ENCODE measurements around the gene GNB1L.

Gene GNB1L

GRCh38 chr22:19759427-19760057 is 95.1 kb downstream of the GNB1L start:
- DNase-seq, result no peak

- DNase-seq, result no peak
Observed at GRCh38 chr22:19758896-19759426, 95.7 kb downstream of the GNB1L start.

GRCh38 chr22:19757985-19758895 is 96.4 kb downstream of the GNB1L start:
- no peak for DNase-seq

DNA sequence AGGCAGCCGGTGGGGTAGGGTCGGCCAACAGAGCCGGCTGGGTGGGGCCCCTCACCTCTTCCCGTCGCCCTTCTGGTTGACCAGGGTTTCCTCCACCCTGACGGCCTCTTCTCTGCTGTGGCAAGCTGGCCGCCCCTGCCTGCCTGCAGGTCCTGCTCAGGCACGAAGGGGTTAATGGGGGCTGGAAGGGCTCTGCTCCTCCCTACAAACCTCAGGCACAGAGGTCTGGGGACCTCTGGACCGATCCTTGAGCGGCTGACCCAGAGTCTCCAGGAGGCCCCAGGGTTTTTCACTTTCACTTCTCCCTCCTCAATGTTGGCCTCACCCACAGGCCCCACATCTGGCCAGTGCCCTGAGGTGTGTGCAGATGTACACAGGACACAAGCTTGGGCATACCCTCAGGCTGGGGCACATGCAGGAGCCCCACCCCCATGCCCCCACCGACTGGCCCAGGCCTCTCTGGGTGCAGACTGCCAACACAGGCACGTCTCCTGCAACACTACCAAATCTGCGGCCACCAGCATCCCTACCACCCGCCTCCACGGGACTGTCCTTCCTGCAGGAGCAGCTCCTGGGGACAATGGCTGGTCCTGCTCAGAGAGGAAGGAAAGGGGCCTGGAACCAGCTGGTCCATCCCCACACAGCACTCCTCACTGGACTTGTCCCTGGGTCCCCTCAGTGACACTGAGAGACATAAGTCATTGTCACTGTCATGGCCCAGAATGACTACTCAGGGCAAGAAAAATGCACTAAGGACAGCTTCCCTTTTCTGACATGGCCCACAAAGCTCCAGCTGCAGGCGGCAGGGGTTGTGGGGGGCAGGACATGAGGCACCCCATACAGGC is 97.3 kb downstream of the GNB1L start:
- DNase-seq, result no peak

GRCh38 chr22:19756288-19757128 is 98.2 kb downstream of the GNB1L start:
- peak; percentile 81 for DNase-seq

GRCh38 chr22:19755722-19756287 is 98.9 kb downstream of the GNB1L start:
- no peak for DNase-seq

DNA sequence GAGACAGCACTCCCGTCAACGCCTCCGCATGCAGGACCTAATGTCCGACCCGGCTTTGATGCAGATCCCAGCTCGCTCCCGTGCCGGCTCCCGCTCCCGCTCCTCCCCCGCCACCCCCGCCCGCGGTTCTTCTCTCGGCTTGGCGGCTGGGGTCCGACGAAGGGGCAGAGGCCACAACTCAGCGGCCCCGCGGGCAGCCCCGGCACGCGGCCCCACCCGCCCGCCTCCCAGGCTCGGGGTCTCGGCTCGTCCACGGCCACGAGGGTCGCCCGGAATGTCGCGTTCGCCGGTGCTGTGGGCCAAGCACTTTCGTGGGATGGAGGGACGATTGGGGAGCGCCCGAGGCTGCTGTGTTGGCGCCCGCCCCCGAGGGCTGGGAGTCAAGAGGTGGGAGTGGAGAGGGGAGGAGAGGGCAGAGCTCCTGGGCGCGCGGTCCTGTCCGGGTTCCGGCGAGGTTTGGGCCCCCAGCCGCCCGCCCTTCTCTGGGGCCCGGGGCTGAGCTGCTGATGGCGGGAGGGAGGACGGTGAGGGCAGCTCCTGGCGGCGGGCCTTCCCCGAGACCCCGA is 99.4 kb downstream of the GNB1L start:
- no peak for DNase-seq

- DNase-seq, result no peak
Observed at GRCh38 chr22:19754701-19755144, 100.0 kb downstream of the GNB1L start.

GRCh38 chr22:19753996-19754700 is 100.5 kb downstream of the GNB1L start:
- no peak for DNase-seq

DNA sequence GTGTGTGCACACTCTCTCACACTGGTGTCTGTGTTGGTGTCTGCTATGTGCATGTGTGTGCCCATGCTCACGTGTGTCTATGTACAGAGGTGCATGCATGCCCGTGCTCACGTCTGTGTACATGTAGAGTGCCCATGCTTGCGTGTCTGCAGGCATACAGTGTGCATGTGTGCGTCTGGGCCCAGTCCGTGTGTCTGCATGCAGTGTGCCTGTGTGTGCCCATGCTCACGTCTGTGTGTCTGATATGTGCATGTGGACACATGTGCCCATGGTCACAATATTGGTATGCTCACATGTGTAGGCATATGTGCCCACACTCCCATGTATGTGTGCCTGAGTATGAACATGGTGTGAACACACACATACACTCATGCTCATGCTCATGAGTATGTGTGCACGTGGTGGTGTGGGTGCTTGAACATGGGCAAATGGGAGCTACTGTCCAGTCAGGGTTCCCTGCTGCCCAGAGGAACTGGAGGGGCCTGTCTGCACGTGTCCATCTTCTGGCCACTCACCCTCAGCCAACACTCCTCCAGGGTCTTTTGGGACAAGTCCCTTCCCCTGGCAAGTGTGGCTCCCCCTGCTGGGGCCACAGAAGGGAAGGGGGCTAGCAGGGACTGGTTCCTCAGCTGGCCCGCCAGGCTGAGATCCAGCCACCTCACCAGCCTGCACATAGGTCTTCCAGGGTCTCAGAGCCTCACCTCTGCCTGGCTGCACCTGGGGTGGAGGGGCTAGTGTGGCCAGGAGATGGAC is 101.4 kb downstream of the GNB1L start:
- no peak for DNase-seq

GRCh38 chr22:19751497-19752245 is 103.0 kb downstream of the GNB1L start:
- no peak for DNase-seq

GRCh38 chr22:19750507-19751490 is 103.9 kb downstream of the GNB1L start:
- DNase-seq, result no peak

DNA sequence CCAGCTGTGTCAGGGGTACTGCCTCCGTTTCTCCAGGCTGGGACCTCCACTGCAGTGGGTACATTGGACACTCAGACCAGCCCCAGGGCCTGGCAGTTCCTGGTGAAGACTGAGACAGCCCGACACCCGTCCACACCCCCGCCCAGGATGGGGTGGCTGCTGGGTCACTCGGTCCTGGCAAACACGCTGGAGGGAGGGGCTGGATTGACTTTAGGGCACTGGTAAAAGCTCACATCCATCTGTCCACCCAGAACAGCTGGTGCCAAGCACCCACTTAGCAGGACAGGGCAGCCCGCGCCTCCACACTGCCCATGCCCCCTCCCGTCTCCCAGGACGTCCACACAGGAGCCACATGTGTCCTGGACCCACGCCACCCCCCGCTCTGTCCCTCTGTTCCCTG is 104.8 kb downstream of the GNB1L start:
- DNase-seq, result no peak

GRCh38 chr22:19748991-19749664 is 105.5 kb downstream of the GNB1L start:
- no peak for DNase-seq

- DNase-seq, result no peak
Observed at GRCh38 chr22:19748139-19748538, 106.5 kb downstream of the GNB1L start.

GRCh38 chr22:19747551-19747950 is 107.1 kb downstream of the GNB1L start:
- DNase-seq, result no peak

DNA sequence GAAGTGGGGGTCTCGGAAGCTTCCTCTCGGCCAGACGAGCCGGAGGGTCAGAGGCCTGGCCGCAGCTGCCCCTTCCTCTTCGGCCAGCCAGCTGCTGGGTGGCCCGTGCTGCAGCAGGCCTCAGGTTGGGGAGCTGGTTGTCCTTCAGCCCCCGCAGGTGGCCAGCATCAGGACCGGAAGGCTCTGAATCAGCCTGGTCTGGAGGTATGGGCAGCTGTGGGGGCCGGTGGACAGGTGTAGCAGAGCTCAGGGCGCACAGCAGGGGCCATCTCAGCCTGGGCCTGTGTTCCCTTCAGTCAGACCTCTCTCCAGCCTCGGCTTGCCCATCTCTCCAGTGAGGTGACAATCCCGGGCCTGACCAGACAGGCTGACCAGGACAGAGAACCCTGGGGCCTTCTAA is 107.9 kb downstream of the GNB1L start:
- no peak for DNase-seq
